Peyer's patch (tissue), 4 donors: Measurements from ENCODE around the gene ATP10A.

Source experiments
- CTCF ChIP-seq, 6 experiments: fragments of 450-650 bp in 4 of 6; fragments of 200-600 bp in 2 of 6; sonication (generic) in 1 of 6; IDR thresholded peaks; one replicate each; pipeline ENCODE4 v1.5.1; 2017 to 2019; ENCODE audit warnings: antibody characterized with exemption in 6 of 6, mild to moderate bottlenecking in 3 of 6, moderate library complexity in 1 of 6
- POLR2A ChIP-seq, 2 donors: fragments of 450-650 bp; IDR thresholded peaks; one replicate each; pipeline ENCODE4 v1.5.1; 2017; ENCODE audit warnings: antibody characterized with exemption in 2 of 2, mild to moderate bottlenecking in 2 of 2, moderate library complexity in 2 of 2

GRCh38 chr15:25892126-25892525, 29.0 kb upstream of the ATP10A start:
- TF ChIP-seq CTCF (IDR thresholded peaks at IDR 0.05) (no peak), POLR2A (IDR thresholded peaks at IDR 0.05) (no peak)
